ENCODE measurements around the gene MAGI1.

Gene MAGI1

DNA sequence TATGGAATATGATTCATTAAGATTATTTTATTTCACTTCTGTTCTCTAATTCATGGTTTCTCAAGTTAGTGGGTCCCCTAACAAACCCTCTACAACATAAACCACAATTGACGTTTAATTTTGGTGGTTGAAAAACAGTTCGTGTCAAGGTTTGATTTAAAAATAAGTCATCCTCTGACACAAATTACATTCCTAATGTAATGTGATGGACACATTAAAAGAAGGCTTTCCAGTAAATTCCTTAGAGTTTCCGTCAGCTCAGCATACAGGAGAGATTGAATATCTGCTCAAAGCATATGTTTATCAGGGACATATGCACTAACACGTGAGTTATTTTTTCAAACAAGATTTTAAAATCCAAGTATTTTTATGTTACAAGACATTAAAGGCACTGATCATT lies 724.4 kb downstream of the MAGI1 start:
- TF ChIP-seq TAF1 (IDR thresholded peaks at IDR 0.05; ENCODE audit: borderline replicate concordance, low read depth, low read length) (no peak), POLR2A (IDR thresholded peaks at IDR 0.05; ENCODE audit: low read depth, low read length) (no peak), POLR2AphosphoS5 (IDR thresholded peaks at IDR 0.05; ENCODE audit: low read depth, low read length) (no peak)
- DNase-seq (ENCODE audit: insufficient read length), result no peak
- no peak for FAIRE-seq

DNA sequence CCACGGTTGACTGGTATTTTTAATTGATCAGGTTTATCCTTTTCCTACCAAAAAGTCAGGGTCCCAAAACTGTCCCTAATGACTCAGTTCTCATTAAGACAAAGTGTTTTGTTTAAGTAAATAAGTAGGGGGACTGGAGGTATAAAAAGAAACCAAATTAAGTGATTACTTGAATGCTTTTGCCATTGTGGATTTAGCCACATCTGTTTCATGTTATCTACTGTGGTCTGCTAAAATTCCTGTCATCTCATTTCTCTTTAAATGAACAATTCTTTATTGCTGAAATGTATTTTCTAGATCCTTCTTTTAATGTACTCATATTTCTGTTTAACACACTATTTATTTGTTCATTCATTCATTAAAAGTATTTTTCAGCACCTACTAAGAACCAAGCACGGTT lies 725.1 kb downstream of the MAGI1 start:
- no peak for DNase-seq (ENCODE audit: insufficient read length)
- no peak for TF ChIP-seq TAF1 (IDR thresholded peaks at IDR 0.05; ENCODE audit: borderline replicate concordance, low read depth, low read length)
- no peak for TF ChIP-seq POLR2AphosphoS5 (IDR thresholded peaks at IDR 0.05; ENCODE audit: low read depth, low read length)
- TF ChIP-seq POLR2A (IDR thresholded peaks at IDR 0.05; ENCODE audit: low read depth, low read length), result no peak
- no peak for FAIRE-seq

GRCh38 chr3:65305836-65306235 lies 732.9 kb downstream of the MAGI1 start:
- FAIRE-seq, result no peak
- TF ChIP-seq TAF1 (IDR thresholded peaks at IDR 0.05; ENCODE audit: borderline replicate concordance, low read depth, low read length) (no peak), POLR2AphosphoS5 (IDR thresholded peaks at IDR 0.05; ENCODE audit: low read depth, low read length) (no peak), POLR2A (IDR thresholded peaks at IDR 0.05; ENCODE audit: low read depth, low read length) (no peak)
- DNase-seq (ENCODE audit: insufficient read length), result no peak

Data from GM12892 (cell line).